ENCODE measurements around the gene TACO1.

TACO1 gene

GRCh38 chr17:63640038-63640437 is 39.3 kb downstream of the TACO1 start:
- DNase-seq (ENCODE audit: low read depth) = no peak

GRCh38 chr17:63641692-63642448 is 41.2 kb downstream of the TACO1 start:
- no peak for DNase-seq (ENCODE audit: low read depth)

- no peak for DNase-seq (ENCODE audit: low read depth)
These were observed 44.2 kb downstream of the TACO1 start for GRCh38 chr17:63644846-63645245.

GRCh38 chr17:63645775-63646487 is 45.2 kb downstream of the TACO1 start:
- no peak for DNase-seq (ENCODE audit: low read depth)

GRCh38 chr17:63646488-63646806 is 45.8 kb downstream of the TACO1 start:
- DNase-seq (ENCODE audit: low read depth) = no peak

- DNase-seq (ENCODE audit: low read depth) = no peak
These were observed 46.5 kb downstream of the TACO1 start for GRCh38 chr17:63647065-63647725.

GRCh38 chr17:63647936-63648335 is 47.2 kb downstream of the TACO1 start:
- DNase-seq (ENCODE audit: low read depth) = no peak

GRCh38 chr17:63649813-63650212 is 49.1 kb downstream of the TACO1 start:
- DNase-seq (ENCODE audit: low read depth) = no peak

GRCh38 chr17:63652106-63652505 is 51.4 kb downstream of the TACO1 start:
- DNase-seq (ENCODE audit: low read depth) = no peak

- DNase-seq (ENCODE audit: low read depth) = no peak
These were observed 52.4 kb downstream of the TACO1 start for GRCh38 chr17:63653050-63653449.

- DNase-seq (ENCODE audit: low read depth) = no peak
These were observed 57.1 kb downstream of the TACO1 start for GRCh38 chr17:63657786-63658185.

Data from activated gamma-delta T cell treated with anti-CD3 and anti-CD28 coated beads, Interleukin-2, amount 50 U/mL, for 16 hours (primary cell).